HCT116 (cell line): ENCODE results near the gene PDK4. TPM values are rescaled to one million over a fixed set of nuclear protein-coding genes. Genes with fewer than 3 reads are reported as not detected.

ENCODE experiments used
- ATAC-seq: fragments of 200-7000 bp; cut with Tn5 transposase; 2 replicates; pipeline ENCODE4 v1.9.1; 2020; ENCODE audit warnings: mild to moderate bottlenecking, moderate library complexity
- BruUV-seq: library from RNA; stranded (reverse); fragments of 400-500 nt; replicated peaks from 2 replicates; lab custom pipeline; 2021; lab: Mats Ljungman, UMichigan
- CTCF ChIA-PET: fragments of 300-600 bp; sonication (Branson Sonifier 250); formaldehyde crosslinking; loops from one replicate; lab custom pipeline; 2021; ENCODE audit warnings: antibody characterized with exemption; lab: Charles Lee
- POLR2A ChIA-PET: fragments of 300-600, 350-600 bp; sonication (Branson Sonifier 250); formaldehyde crosslinking; loops from one replicate; lab custom pipeline; 2021; ENCODE audit warnings: antibody characterized with exemption; lab: Charles Lee
- RAD21 ChIA-PET, 2 experiments: fragments of 300-600 bp; sonication (Branson Sonifier 250); formaldehyde crosslinking; loops; one replicate each; lab custom pipeline; 2023; ENCODE audit warnings: low total read pairs in 2 of 2; ENCODE audit not compliant: uncharacterized antibody in 2 of 2, unreplicated experiment in 2 of 2, low non-redundant PET in 1 of 2; lab: Charles Lee
- DNase-seq: peaks from one replicate; pipeline ENCODE4 v3.0.0-alpha.2; 2010; ENCODE audit warnings: low read depth, low spot score
- H2AFZ ChIP-seq: fragments of 200-600 bp; shearing (Covaris generic), sonication (generic); 2 replicates; pipeline ENCODE4 v1.6.1; 2017; ENCODE audit warnings: low read depth, mixed run types, mixed read lengths, antibody characterized with exemption, low read length; ENCODE audit not compliant: poor library complexity, severe bottlenecking
- H3K27ac ChIP-seq: 2 replicates; pipeline ENCODE4 v1.5.1; 2012; ENCODE audit warnings: low read depth, low read length
- H3K27me3 ChIP-seq: fragments of 200-600 bp; sonication (generic); 2 replicates; pipeline ENCODE4 v1.6.1; 2016; ENCODE audit warnings: mixed run types, low read length, mixed read lengths; ENCODE audit not compliant: insufficient read depth
- H3K36me3 ChIP-seq, 2 experiments: fragments of 200-500 bp in 1 of 2; fragments of 200-600 bp in 1 of 2; sonication (Bioruptor generic) in 1 of 2; sonication (generic) in 1 of 2; 2 replicates each; pipeline versions ENCODE4 v1.5.1 to v1.6.1; 2014 to 2016; ENCODE audit warnings: low read length in 2 of 2, inconsistent platforms in 1 of 2, mixed read lengths in 1 of 2, mixed run types in 1 of 2; ENCODE audit not compliant: insufficient read depth in 2 of 2, control insufficient read depth in 1 of 2
- H3K4me1 ChIP-seq, 2 experiments: fragments of 200-600 bp in 1 of 2; sonication (generic) in 1 of 2; 2 replicates each; pipeline versions ENCODE4 v1.5.1 to v1.6.1; 2012 to 2017; ENCODE audit warnings: low read length in 2 of 2, inconsistent platforms in 1 of 2, mild to moderate bottlenecking in 1 of 2, mixed read lengths in 1 of 2, mixed run types in 1 of 2, moderate library complexity in 1 of 2; ENCODE audit not compliant: insufficient read depth in 2 of 2, control insufficient read depth in 1 of 2
- H3K4me2 ChIP-seq: fragments of 200-600 bp; sonication (generic); 2 replicates; pipeline ENCODE4 v1.6.1; 2017; ENCODE audit warnings: mixed run types, low read length, mixed read lengths
- H3K4me3 ChIP-seq, 2 experiments: fragments of 200-600 bp in 1 of 2; sonication (generic) in 1 of 2; replicated peaks in 1 of 2; 2 replicates each; pipeline ENCODE4 v1.5.1; 2011 to 2016; ENCODE audit warnings: low read length in 2 of 2, control low read depth in 1 of 2, low read depth in 1 of 2, mild to moderate bottlenecking in 1 of 2, mixed read lengths in 1 of 2, mixed run types in 1 of 2
- H3K79me2 ChIP-seq: fragments of 200-600 bp; sonication (generic); 2 replicates; pipeline ENCODE4 v1.6.1; 2017; ENCODE audit warnings: mild to moderate bottlenecking, mixed run types, low read length, moderate library complexity, mixed read lengths; ENCODE audit not compliant: insufficient read depth
- H3K9ac ChIP-seq: fragments of 200-600 bp; sonication (generic); 2 replicates; pipeline ENCODE4 v1.6.1; 2016; ENCODE audit warnings: low read length, mixed read lengths
- H3K9me2 ChIP-seq: fragments of 200-600 bp; sonication (generic), shearing (Covaris generic); 2 replicates; pipeline ENCODE4 v1.6.1; 2017; ENCODE audit warnings: mixed run types, mild to moderate bottlenecking, moderate library complexity; ENCODE audit not compliant: insufficient read depth
- H3K9me3 ChIP-seq, 2 experiments: fragments of 200-500 bp in 1 of 2; fragments of 200-600 bp in 1 of 2; sonication (Bioruptor generic) in 1 of 2; sonication (generic) in 1 of 2; 2 replicates each; pipeline ENCODE4 v1.6.1; 2014 to 2017; ENCODE audit warnings: low read length in 2 of 2, mixed read lengths in 2 of 2, inconsistent platforms in 1 of 2, low read depth in 1 of 2, mild to moderate bottlenecking in 1 of 2, mixed run types in 1 of 2, moderate library complexity in 1 of 2; ENCODE audit not compliant: control insufficient read depth in 1 of 2, insufficient read depth in 1 of 2
- H4K20me1 ChIP-seq: fragments of 200-600 bp; sonication (generic), shearing (Covaris generic); 2 replicates; pipeline ENCODE4 v1.6.1; 2017; ENCODE audit warnings: mixed run types, mild to moderate bottlenecking, moderate library complexity; ENCODE audit not compliant: insufficient read depth
- CBX3 ChIP-seq: IDR thresholded peaks from 2 replicates; pipeline ENCODE4 v1.6.1; 2012; ENCODE audit warnings: low read depth
- CEBPB ChIP-seq: IDR thresholded peaks from 2 replicates; pipeline ENCODE4 v1.6.1; 2012; ENCODE audit warnings: low read depth
- EGR1 ChIP-seq: IDR thresholded peaks from 2 replicates; pipeline ENCODE4 v1.6.1; 2012; ENCODE audit warnings: low read depth
- ELF1 ChIP-seq: IDR thresholded peaks from 2 replicates; pipeline ENCODE4 v1.6.1; 2012; ENCODE audit warnings: low read depth, borderline replicate concordance
- EZH2 ChIP-seq: fragments of 200-600 bp; sonication (generic); IDR thresholded peaks from 2 replicates; pipeline ENCODE4 v1.6.1; 2017; ENCODE audit warnings: antibody characterized with exemption, mixed run types
- EZH2phosphoT487 ChIP-seq: fragments of 200-600 bp; IDR thresholded peaks from 2 replicates; pipeline ENCODE4 v1.6.1; 2018; ENCODE audit warnings: antibody characterized with exemption, borderline replicate concordance
- FOSL1 ChIP-seq: IDR thresholded peaks from 2 replicates; pipeline ENCODE4 v1.6.1; 2012; ENCODE audit warnings: low read depth
- JUND ChIP-seq: IDR thresholded peaks from 2 replicates; pipeline ENCODE4 v1.6.1; 2012
- POLR2A ChIP-seq: IDR thresholded peaks from 2 replicates; pipeline ENCODE4 v1.7.0; 2011; ENCODE audit warnings: borderline replicate concordance; ENCODE audit not compliant: insufficient read depth, insufficient read length; ENCODE audit errors: extremely low read depth
- POLR2AphosphoS5 ChIP-seq: IDR thresholded peaks from 2 replicates; pipeline ENCODE4 v1.6.1; 2011; ENCODE audit warnings: mild to moderate bottlenecking, low read depth, low read length, moderate library complexity
- SIN3A ChIP-seq: IDR thresholded peaks from 2 replicates; pipeline ENCODE4 v1.6.1; 2012; ENCODE audit warnings: low read depth
- SRF ChIP-seq: IDR thresholded peaks from 2 replicates; pipeline ENCODE4 v1.6.1; 2012; ENCODE audit warnings: low read depth
- TCF7L2 ChIP-seq: IDR thresholded peaks from 2 replicates; pipeline ENCODE4 v1.7.0; 2011; ENCODE audit warnings: borderline replicate concordance, inconsistent platforms; ENCODE audit not compliant: insufficient read depth, insufficient read length; ENCODE audit errors: extremely low read depth
- YY1 ChIP-seq: IDR thresholded peaks from 2 replicates; pipeline ENCODE4 v1.6.1; 2011; ENCODE audit warnings: low read length, low read depth, moderate library complexity, mild to moderate bottlenecking; ENCODE audit not compliant: insufficient replicate concordance; ENCODE audit errors: extremely low read depth
- ZFX ChIP-seq: fragments of 450-650 bp; IDR thresholded peaks from 2 replicates; pipeline ENCODE4 v1.6.1; 2017
- ZNF274 ChIP-seq: fragments of 200-500 bp; sonication (Bioruptor generic); IDR thresholded peaks from 2 replicates; pipeline ENCODE4 v1.6.1; 2014; ENCODE audit warnings: mild to moderate bottlenecking, low read depth, low read length, inconsistent platforms
- intact Hi-C: fragments of 100-400 bp; cut with micrococcal nuclease; formaldehyde crosslinking; loops from 2 replicates; pipeline ENCODE4 v1.10.0; 2022
- total RNA-seq: library from RNA; stranded (reverse); gene quantifications from one replicate; pipeline ENCODE4 v1.2.1, GENCODE V29; 2021; ENCODE audit not compliant: unreplicated experiment
- TF ChIP-seq, protein P1 (sequence below): IDR thresholded peaks from 2 replicates; pipeline ENCODE4 v1.6.1; 2012; ENCODE audit warnings: low read depth
- TF ChIP-seq, protein P2 (sequence below): IDR thresholded peaks from 2 replicates; pipeline ENCODE4 v1.6.1; 2012
- TF ChIP-seq, protein P3 (sequence below): IDR thresholded peaks from 2 replicates; pipeline ENCODE4 v1.6.1; 2012

The PDK4 gene
- total RNA-seq, 1 experiment from 2014 or later: 2.1 TPM

DNA sequence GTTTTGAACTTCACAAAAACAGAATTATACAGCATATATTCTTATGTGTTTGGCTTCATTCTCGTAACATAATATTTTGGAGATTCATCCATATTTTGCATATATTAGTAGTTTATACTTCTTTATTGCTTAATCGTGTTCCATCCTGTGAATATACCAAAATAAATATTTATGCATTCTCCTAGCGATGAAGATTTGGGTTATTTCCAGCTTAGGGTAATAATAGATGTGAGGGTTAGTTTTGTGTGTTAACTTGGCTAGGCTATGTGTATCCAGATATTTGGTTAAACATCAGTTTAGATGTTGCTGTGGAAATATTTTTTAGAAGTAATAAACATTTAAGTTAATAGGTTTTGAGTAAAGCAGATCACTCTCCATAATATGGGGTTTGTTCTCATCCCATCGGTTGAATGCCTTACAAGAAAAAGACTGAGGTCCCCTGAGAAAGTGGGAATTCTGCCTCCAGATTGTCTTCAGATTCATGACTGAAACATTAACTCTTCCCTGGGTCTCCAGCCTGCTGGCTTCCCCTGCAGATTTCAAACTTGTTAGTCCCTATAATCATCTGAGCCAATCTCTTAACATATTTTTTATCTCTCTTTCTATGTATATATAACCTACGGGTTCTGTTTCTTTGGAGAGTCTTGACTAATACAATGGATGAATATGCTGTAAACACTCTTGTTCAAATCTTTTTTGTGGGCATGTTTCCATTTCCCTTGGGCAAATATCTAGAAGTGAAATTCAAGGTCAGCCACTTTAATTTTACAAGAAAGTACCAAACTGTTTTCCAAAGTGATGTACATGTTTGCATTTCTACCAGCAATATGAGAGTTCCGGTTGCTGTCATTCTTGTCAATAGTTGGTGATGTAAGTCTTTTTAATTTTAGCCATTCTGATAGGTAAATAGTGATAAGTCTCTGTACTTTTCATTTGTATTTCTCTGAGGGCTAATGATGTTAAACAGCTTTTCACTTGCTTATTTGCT is 48.7 kb downstream of the PDK4 start:
- ATAC-seq (no peak), DNase-seq (no peak)
- BruUV-seq: no TSS peak
- ChIA-PET CTCF (interaction anchor here (3.7 kb wide), 1 partner anchor 141 kb away, joined by 55 read pairs; no protein-coding TSS in a partner anchor), POLR2A (no interaction called here), RAD21 (no interaction called here)
- Histone ChIP-seq H2AFZ (no peak overlapping the region), H3K36me3 (no peaks in the 10 kb centered on the region), H3K27me3 (no peaks in the 10 kb centered on the region), H3K9ac (no peak overlapping the region), H3K4me1 (peaks cover 5 to 18% of the 10 kb centered on the region in 2 experiments; a peak in 3 of 4 replicates), H3K27ac (no peak overlapping the region), H3K79me2 (no peaks in the 10 kb centered on the region), H3K4me2 (no peak overlapping the region), H3K4me3 (no peak overlapping the region), H3K9me2 (no peaks in the 10 kb centered on the region), H3K9me3 (no peaks in the 10 kb centered on the region), H4K20me1 (no peaks in the 10 kb centered on the region)
- no peak for TF ChIP-seq SIN3A
- TF ChIP-seq FOSL1: no peak
- TF ChIP-seq CBX3: no peak
- TF ChIP-seq POLR2AphosphoS5: no peak
- TF ChIP-seq ZNF274: no peak
- TF ChIP-seq JUND: no peak
- TF ChIP-seq EZH2: no peak
- TF ChIP-seq CEBPB: no peak
- no peak for TF ChIP-seq TCF7L2
- TF ChIP-seq EZH2phosphoT487: no peak
- TF ChIP-seq YY1: no peak
- no peak for TF ChIP-seq ZFX
- no peak for TF ChIP-seq EGR1
- TF ChIP-seq ELF1: no peak
- TF ChIP-seq, protein P1, sequence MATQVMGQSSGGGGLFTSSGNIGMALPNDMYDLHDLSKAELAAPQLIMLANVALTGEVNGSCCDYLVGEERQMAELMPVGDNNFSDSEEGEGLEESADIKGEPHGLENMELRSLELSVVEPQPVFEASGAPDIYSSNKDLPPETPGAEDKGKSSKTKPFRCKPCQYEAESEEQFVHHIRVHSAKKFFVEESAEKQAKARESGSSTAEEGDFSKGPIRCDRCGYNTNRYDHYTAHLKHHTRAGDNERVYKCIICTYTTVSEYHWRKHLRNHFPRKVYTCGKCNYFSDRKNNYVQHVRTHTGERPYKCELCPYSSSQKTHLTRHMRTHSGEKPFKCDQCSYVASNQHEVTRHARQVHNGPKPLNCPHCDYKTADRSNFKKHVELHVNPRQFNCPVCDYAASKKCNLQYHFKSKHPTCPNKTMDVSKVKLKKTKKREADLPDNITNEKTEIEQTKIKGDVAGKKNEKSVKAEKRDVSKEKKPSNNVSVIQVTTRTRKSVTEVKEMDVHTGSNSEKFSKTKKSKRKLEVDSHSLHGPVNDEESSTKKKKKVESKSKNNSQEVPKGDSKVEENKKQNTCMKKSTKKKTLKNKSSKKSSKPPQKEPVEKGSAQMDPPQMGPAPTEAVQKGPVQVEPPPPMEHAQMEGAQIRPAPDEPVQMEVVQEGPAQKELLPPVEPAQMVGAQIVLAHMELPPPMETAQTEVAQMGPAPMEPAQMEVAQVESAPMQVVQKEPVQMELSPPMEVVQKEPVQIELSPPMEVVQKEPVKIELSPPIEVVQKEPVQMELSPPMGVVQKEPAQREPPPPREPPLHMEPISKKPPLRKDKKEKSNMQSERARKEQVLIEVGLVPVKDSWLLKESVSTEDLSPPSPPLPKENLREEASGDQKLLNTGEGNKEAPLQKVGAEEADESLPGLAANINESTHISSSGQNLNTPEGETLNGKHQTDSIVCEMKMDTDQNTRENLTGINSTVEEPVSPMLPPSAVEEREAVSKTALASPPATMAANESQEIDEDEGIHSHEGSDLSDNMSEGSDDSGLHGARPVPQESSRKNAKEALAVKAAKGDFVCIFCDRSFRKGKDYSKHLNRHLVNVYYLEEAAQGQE: no peak
- TF ChIP-seq, protein P2, sequence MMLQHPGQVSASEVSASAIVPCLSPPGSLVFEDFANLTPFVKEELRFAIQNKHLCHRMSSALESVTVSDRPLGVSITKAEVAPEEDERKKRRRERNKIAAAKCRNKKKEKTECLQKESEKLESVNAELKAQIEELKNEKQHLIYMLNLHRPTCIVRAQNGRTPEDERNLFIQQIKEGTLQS: no peak
- TF ChIP-seq SRF: no peak
- TF ChIP-seq, protein P3, sequence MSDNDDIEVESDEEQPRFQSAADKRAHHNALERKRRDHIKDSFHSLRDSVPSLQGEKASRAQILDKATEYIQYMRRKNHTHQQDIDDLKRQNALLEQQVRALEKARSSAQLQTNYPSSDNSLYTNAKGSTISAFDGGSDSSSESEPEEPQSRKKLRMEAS: no peak
- TF ChIP-seq POLR2A: no peak
- intact Hi-C loops: no loop called here
